HEK293 (cell line): Measurements from ENCODE around the gene STRA8.
A peak's percentile ranks its signal among the peaks of the same experiment; 100 is the strongest.

Experiments
- CTCF ChIP-seq: fragments of 450-650 bp; formaldehyde crosslinking; IDR thresholded peaks from 2 replicates; pipeline ENCODE4 v1.5.1; 2016; ENCODE audit warnings: missing biosample characterization, missing genetic modification characterization
- EGR2 ChIP-seq: fragments of 450-650 bp; formaldehyde crosslinking; IDR thresholded peaks from 2 replicates; pipeline ENCODE4 v1.5.1; 2016; ENCODE audit warnings: low read depth, missing biosample characterization, missing genetic modification characterization
- HOXD13 ChIP-seq: sonication (generic); formaldehyde crosslinking; IDR thresholded peaks from 2 replicates; pipeline ENCODE4 v1.8.0; 2022; ENCODE audit warnings: missing genetic modification reagents, borderline replicate concordance
- KLF7 ChIP-seq: fragments of 450-650 bp; formaldehyde crosslinking; IDR thresholded peaks from 2 replicates; pipeline ENCODE4 v1.5.1; 2016; ENCODE audit warnings: missing biosample characterization, missing genetic modification characterization, borderline replicate concordance
- MZF1 ChIP-seq: fragments of 450-650 bp; formaldehyde crosslinking; IDR thresholded peaks from 2 replicates; pipeline ENCODE4 v1.5.1; 2017; ENCODE audit warnings: missing biosample characterization, missing genetic modification characterization, borderline replicate concordance
- PRDM10 ChIP-seq: fragments of 450-650 bp; formaldehyde crosslinking; IDR thresholded peaks from 2 replicates; pipeline ENCODE4 v1.5.1; 2016; ENCODE audit warnings: missing biosample characterization, missing genetic modification characterization
- PRDM2 ChIP-seq: fragments of 450-650 bp; formaldehyde crosslinking; IDR thresholded peaks from 2 replicates; pipeline ENCODE4 v1.5.1; 2016; ENCODE audit warnings: missing biosample characterization, missing genetic modification characterization, borderline replicate concordance
- ZBTB26 ChIP-seq: fragments of 450-650 bp; formaldehyde crosslinking; optimal IDR thresholded peaks from 2 replicates; pipeline ENCODE3; 2016; ENCODE audit warnings: missing biosample characterization, mild to moderate bottlenecking, missing genetic modification characterization
- ZIC2 ChIP-seq: fragments of 450-650 bp; formaldehyde crosslinking; IDR thresholded peaks from 2 replicates; pipeline ENCODE4 v1.5.1; 2016; ENCODE audit warnings: missing biosample characterization, missing genetic modification characterization
- ZNF10 ChIP-seq: fragments of 450-650 bp; formaldehyde crosslinking; IDR thresholded peaks from 2 replicates; pipeline ENCODE4 v1.5.1; 2017; ENCODE audit warnings: missing biosample characterization, missing genetic modification characterization
- ZNF114 ChIP-seq: fragments of 450-650 bp; formaldehyde crosslinking; IDR thresholded peaks from 2 replicates; pipeline ENCODE4 v1.5.0; 2017; ENCODE audit warnings: missing biosample characterization, missing genetic modification characterization
- ZNF266 ChIP-seq: fragments of 450-650 bp; formaldehyde crosslinking; IDR thresholded peaks from 2 replicates; pipeline ENCODE4 v1.5.1; 2016; ENCODE audit warnings: missing biosample characterization, missing genetic modification characterization, low read depth
- ZNF510 ChIP-seq: fragments of 450-650 bp; formaldehyde crosslinking; IDR thresholded peaks from 2 replicates; pipeline ENCODE4 v1.5.1; 2018; ENCODE audit warnings: mild to moderate bottlenecking, missing genetic modification characterization, missing biosample characterization; ENCODE audit not compliant: insufficient replicate concordance
- ZNF529 ChIP-seq: fragments of 450-650 bp; formaldehyde crosslinking; IDR thresholded peaks from 2 replicates; pipeline ENCODE4 v1.5.1; 2017; ENCODE audit warnings: missing genetic modification characterization, missing biosample characterization; ENCODE audit not compliant: insufficient replicate concordance
- ZNF558 ChIP-seq: fragments of 450-650 bp; formaldehyde crosslinking; IDR thresholded peaks from 2 replicates; pipeline ENCODE4 v1.5.1; 2016; ENCODE audit warnings: missing biosample characterization, missing genetic modification characterization
- ZSCAN5A ChIP-seq: fragments of 450-650 bp; formaldehyde crosslinking; IDR thresholded peaks from 2 replicates; pipeline ENCODE4 v1.5.1; 2016; ENCODE audit warnings: missing biosample characterization, missing genetic modification characterization

Gene STRA8

GRCh38 chr7:135260470-135260869, 26.8 kb downstream of the STRA8 start (continued):
- TF ChIP-seq KLF7 (tag by site-specific recombination) (peak; percentile 25; the same call in 1 of the 2 replicates), ZNF529 (tag by site-specific recombination) (no peak), ZIC2 (tag by site-specific recombination) (peak; percentile 84), HOXD13 (no peak), ZNF266 (no peak), MZF1 (tag by site-specific recombination) (peak; percentile 97), ZNF510 (tag by site-specific recombination) (no peak), PRDM2 (no peak), CTCF (tag by site-specific recombination) (no peak), ZBTB26 (tag by site-specific recombination) (no peak), ZNF114 (tag by site-specific recombination) (no peak), ZNF558 (tag by site-specific recombination) (no peak; the same call in 1 of the 2 replicates), PRDM10 (tag by site-specific recombination) (0 out of 2 replicates have a peak, but pooled peaks have one; percentile 14), ZSCAN5A (tag by site-specific recombination) (no peak), EGR2 (tag by site-specific recombination) (no peak), ZNF10 (peak; percentile 58)
